ENCODE measurements around the gene ZNRF3. TPM values are rescaled to one million over a fixed set of nuclear protein-coding genes. Genes with fewer than 3 reads are reported as not detected.

ZNRF3 gene
- polyA plus RNA-seq, 2 donors = 1.6 to 2.8 TPM

DNA sequence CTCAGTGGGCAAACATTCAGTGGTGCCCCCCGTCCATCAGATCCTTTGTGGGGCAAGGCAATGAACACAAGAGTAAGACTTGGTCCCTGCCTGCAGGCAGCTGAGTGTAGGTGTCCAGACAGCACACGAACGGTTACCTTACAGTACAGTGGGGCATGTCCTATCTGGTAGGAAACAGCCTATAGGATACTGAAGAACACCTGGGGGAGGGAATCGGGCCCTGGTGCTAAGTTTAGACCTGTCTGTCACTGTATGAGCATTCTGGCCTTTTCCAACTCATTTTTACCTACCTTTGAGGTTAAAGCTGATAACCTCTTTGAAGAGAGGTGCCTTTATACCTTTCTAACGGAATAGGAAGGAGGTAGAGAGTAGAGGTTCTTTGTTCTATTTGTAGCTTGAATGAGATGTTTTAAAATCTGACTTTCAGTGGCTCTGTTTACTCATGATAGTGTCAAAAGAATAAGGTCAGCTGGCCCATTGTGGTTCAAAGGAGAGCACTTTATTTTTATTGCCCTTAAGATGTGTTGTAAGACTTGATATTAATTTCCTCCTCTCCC is 8.9 kb downstream of the ZNRF3 start:
- Histone ChIP-seq H3K27ac (ENCODE audit: low read depth in 2 of 2, low read length in 1 of 2) (no peak overlapping the region), H3K9me3 (ENCODE audit: control insufficient read depth in 2 of 2, insufficient read depth in 1 of 2, low read depth in 1 of 2, low read length in 1 of 2) (no peaks in the 10 kb centered on the region), H3K27me3 (ENCODE audit: control insufficient read depth in 1 of 2, insufficient read depth in 2 of 2, low read length in 2 of 2) (no peaks in the 10 kb centered on the region), H3K4me1 (ENCODE audit: control insufficient read depth in 2 of 2, insufficient read depth in 2 of 2, low read length in 1 of 2) (peaks cover 0 to 8% of the 10 kb centered on the region in 2 donors), H3K4me3 (ENCODE audit: low read depth in 1 of 2, low read length in 2 of 2) (no peak overlapping the region), H3K36me3 (ENCODE audit: control insufficient read depth in 2 of 2, insufficient read depth in 2 of 2, low read length in 1 of 2) (peaks cover 0 to 2% of the 10 kb centered on the region in 2 donors)
- 41 to 55% methylated on average over 5 of the region's 5 CpGs for WGBS, 2 donors

DNA sequence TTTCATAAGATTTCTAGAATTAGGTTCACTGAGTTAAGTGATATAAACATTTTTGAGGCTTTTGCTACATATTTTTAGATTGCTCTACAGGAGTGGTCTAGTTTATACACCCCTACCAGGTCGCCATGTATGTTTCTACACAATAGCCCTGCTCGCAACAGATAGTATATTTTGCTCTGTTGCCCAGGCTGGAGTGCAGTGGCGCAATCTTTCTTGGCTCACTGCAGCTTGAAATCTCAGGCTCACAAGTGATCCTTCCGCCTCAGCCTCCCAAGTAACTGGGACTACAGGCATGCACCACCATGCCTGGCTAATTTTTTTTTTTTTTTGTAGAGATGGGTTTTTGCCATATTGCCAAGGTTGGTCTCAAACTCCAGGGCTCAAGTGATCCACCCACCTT is 10.4 kb downstream of the ZNRF3 start:
- no peaks in the 10 kb centered on the region for H3K27me3 ChIP-seq (ENCODE audit: control insufficient read depth in 1 of 2, insufficient read depth in 2 of 2, low read length in 2 of 2)
- H3K27ac ChIP-seq (ENCODE audit: low read depth in 2 of 2, low read length in 1 of 2) = peak overlapping the region; percentile 55 to 73
- peaks cover 0 to 2% of the 10 kb centered on the region in 2 donors for H3K36me3 ChIP-seq (ENCODE audit: control insufficient read depth in 2 of 2, insufficient read depth in 2 of 2, low read length in 1 of 2)
- 81 to 84% methylated on average over 4 of the region's 4 CpGs for WGBS, 2 donors
- no peak overlapping the region for H3K4me3 ChIP-seq (ENCODE audit: low read depth in 1 of 2, low read length in 2 of 2)
- no peaks in the 10 kb centered on the region for H3K9me3 ChIP-seq (ENCODE audit: control insufficient read depth in 2 of 2, insufficient read depth in 1 of 2, low read depth in 1 of 2, low read length in 1 of 2)
- H3K4me1 ChIP-seq (ENCODE audit: control insufficient read depth in 2 of 2, insufficient read depth in 2 of 2, low read length in 1 of 2) = peaks cover 0 to 8% of the 10 kb centered on the region in 2 donors

DNA sequence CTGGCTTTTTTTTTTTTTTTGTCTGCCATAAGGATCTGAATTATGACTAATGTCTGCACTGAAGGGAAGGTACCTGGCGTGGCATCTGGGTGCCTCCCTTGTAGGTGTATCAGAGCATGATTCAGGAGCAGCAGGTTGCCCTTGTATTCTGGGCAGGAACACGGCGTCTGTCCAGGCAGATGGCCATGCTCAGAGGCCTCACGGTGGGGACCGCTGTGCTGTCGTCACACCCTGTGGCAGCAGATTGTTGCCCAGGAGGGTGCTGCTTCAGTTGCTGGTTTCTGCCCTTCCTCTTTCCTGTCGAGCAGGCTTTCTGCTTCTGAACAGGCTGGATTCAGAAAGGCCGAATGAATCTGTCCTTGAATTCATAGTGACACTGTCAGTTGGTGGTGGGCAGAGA is 11.0 kb downstream of the ZNRF3 start:
- 39 to 41% methylated on average over 8 of the region's 8 CpGs for WGBS, 2 donors
- peak overlapping the region; percentile 45 to 66 for H3K27ac ChIP-seq (ENCODE audit: low read depth in 2 of 2, low read length in 1 of 2)
- peaks cover 0 to 8% of the 10 kb centered on the region in 2 donors for H3K4me1 ChIP-seq (ENCODE audit: control insufficient read depth in 2 of 2, insufficient read depth in 2 of 2, low read length in 1 of 2)
- no peaks in the 10 kb centered on the region for H3K9me3 ChIP-seq (ENCODE audit: control insufficient read depth in 2 of 2, insufficient read depth in 1 of 2, low read depth in 1 of 2, low read length in 1 of 2)
- H3K4me3 ChIP-seq (ENCODE audit: low read depth in 1 of 2, low read length in 2 of 2) = no peak overlapping the region
- peaks cover 0 to 2% of the 10 kb centered on the region in 2 donors for H3K36me3 ChIP-seq (ENCODE audit: control insufficient read depth in 2 of 2, insufficient read depth in 2 of 2, low read length in 1 of 2)
- H3K27me3 ChIP-seq (ENCODE audit: control insufficient read depth in 1 of 2, insufficient read depth in 2 of 2, low read length in 2 of 2) = no peaks in the 10 kb centered on the region

DNA sequence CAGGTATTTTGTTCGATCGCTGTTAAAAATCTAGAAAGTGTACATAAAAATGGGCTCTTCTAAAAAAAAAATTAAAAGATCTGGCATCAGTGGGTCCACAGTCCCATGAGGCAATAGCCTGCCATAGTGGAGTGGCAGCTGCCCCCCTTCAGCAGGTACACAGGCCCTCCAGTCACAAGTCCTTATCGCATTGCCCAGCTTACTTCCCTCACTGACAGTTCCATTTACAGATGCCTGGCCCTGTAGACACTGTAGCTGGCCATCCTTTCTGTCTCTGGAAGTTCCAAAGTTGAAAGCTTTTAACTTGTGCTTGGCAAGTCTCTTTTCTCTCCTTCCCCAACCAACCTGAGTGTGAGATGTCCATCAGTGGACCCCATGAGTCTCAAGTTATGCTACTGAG is 11.4 kb downstream of the ZNRF3 start:
- Histone ChIP-seq H3K36me3 (ENCODE audit: control insufficient read depth in 2 of 2, insufficient read depth in 2 of 2, low read length in 1 of 2) (peaks cover 0 to 2% of the 10 kb centered on the region in 2 donors), H3K27ac (ENCODE audit: low read depth in 2 of 2, low read length in 1 of 2) (peak overlapping the region; percentile 45 to 66), H3K4me3 (ENCODE audit: low read depth in 1 of 2, low read length in 2 of 2) (no peak overlapping the region), H3K27me3 (ENCODE audit: control insufficient read depth in 1 of 2, insufficient read depth in 2 of 2, low read length in 2 of 2) (no peaks in the 10 kb centered on the region), H3K9me3 (ENCODE audit: control insufficient read depth in 2 of 2, insufficient read depth in 1 of 2, low read depth in 1 of 2, low read length in 1 of 2) (no peaks in the 10 kb centered on the region), H3K4me1 (ENCODE audit: control insufficient read depth in 2 of 2, insufficient read depth in 2 of 2, low read length in 1 of 2) (peaks cover 0 to 8% of the 10 kb centered on the region in 2 donors)
- 73 to 91% methylated on average over 3 of the region's 3 CpGs for WGBS, 2 donors

DNA sequence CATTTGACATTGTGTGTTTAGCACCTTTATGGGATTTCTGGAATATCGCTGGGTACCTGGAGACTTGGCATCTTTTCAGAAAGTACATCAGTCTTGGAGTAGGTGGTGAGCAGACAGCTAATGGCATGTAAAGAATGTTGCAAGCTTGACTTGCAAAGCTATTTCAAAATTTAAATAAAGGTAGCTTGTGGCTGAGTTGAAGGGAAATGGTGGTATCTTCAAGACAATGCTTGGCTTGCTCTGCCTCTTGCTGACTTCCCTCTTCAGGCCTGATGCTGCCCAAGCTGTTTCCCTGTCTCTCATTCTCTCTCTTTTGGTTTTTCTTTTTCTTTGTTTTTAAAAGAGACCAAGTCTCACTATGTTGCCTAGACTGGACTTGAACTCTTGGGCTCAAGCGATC is 13.2 kb downstream of the ZNRF3 start:
- no peak overlapping the region for H3K27ac ChIP-seq (ENCODE audit: low read depth in 2 of 2, low read length in 1 of 2)
- 84 to 85% methylated on average over 2 of the region's 2 CpGs for WGBS, 2 donors
- no peak overlapping the region for H3K4me3 ChIP-seq (ENCODE audit: low read depth in 1 of 2, low read length in 2 of 2)
- H3K4me1 ChIP-seq (ENCODE audit: control insufficient read depth in 2 of 2, insufficient read depth in 2 of 2, low read length in 1 of 2) = peaks cover 0 to 12% of the 10 kb centered on the region in 2 donors
- H3K27me3 ChIP-seq (ENCODE audit: control insufficient read depth in 1 of 2, insufficient read depth in 2 of 2, low read length in 2 of 2) = no peaks in the 10 kb centered on the region
- H3K9me3 ChIP-seq (ENCODE audit: control insufficient read depth in 2 of 2, insufficient read depth in 1 of 2, low read depth in 1 of 2, low read length in 1 of 2) = no peaks in the 10 kb centered on the region
- H3K36me3 ChIP-seq (ENCODE audit: control insufficient read depth in 2 of 2, insufficient read depth in 2 of 2, low read length in 1 of 2) = peaks cover 0 to 2% of the 10 kb centered on the region in 2 donors

DNA sequence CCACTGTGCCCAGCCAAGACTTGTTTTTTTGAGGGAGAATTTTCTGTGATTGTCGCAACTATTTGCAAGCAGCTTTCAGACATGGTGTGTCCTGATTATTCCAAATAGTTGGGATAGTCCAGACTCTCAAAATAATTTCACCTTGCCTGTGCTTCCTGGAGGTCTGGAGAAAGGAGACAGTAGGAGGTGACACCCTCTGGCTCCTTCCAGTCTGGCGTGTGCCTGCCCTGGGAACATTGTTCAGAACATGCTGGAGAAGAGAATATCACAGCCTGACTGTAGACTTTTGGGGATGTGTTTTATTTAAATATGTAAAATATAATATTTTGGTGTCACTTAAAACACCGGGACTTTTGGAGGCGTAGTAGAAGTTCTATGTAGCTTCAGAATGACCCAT is 14.9 kb downstream of the ZNRF3 start:
- Histone ChIP-seq H3K27ac (ENCODE audit: low read depth in 2 of 2, low read length in 1 of 2) (no peak overlapping the region), H3K4me1 (ENCODE audit: control insufficient read depth in 2 of 2, insufficient read depth in 2 of 2, low read length in 1 of 2) (peaks cover 4 to 12% of the 10 kb centered on the region in 2 donors), H3K4me3 (ENCODE audit: low read depth in 1 of 2, low read length in 2 of 2) (no peak overlapping the region), H3K27me3 (ENCODE audit: control insufficient read depth in 1 of 2, insufficient read depth in 2 of 2, low read length in 2 of 2) (no peaks in the 10 kb centered on the region), H3K9me3 (ENCODE audit: control insufficient read depth in 2 of 2, insufficient read depth in 1 of 2, low read depth in 1 of 2, low read length in 1 of 2) (no peaks in the 10 kb centered on the region), H3K36me3 (ENCODE audit: control insufficient read depth in 2 of 2, insufficient read depth in 2 of 2, low read length in 1 of 2) (peaks cover 0 to 2% of the 10 kb centered on the region in 2 donors)
- WGBS, 2 donors = 76 to 88% methylated on average over 4 of the region's 4 CpGs

DNA sequence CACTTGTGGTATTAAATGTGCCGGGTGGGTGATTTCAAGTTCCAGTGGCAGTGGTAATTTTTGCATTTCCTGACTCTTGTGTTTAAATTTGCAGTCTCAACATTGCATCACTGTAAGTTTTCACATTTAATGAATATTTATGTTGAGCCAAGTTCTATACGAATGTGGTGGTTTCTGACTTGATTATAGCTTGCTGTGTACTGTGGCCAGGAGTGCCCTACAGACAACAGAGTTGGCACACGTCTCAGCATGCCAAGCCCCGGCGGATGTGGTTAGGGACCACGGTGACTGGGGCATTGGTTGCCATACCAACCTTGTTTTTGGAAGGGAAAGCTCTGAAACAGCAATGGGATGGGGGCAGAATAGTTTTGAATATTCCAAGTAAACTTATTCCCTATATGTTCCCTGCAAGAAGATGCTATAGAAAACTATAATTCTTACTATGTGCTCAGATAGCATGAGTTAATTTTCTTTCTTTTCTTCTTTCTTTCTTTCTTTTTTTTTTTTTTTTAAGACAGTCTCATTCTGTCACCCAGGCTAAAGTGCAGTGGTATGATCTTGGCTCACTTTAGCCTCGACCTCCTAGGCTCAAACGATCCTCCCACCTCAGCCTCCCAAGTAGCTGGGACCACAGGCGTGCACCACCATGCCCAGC is 16.0 kb downstream of the ZNRF3 start:
- H3K27me3 ChIP-seq (ENCODE audit: control insufficient read depth in 1 of 2, insufficient read depth in 2 of 2, low read length in 2 of 2) = no peaks in the 10 kb centered on the region
- H3K4me3 ChIP-seq (ENCODE audit: low read depth in 1 of 2, low read length in 2 of 2) = no peak overlapping the region
- peaks cover 4 to 12% of the 10 kb centered on the region in 2 donors for H3K4me1 ChIP-seq (ENCODE audit: control insufficient read depth in 2 of 2, insufficient read depth in 2 of 2, low read length in 1 of 2)
- H3K27ac ChIP-seq (ENCODE audit: low read depth in 2 of 2, low read length in 1 of 2) = no peak overlapping the region
- peaks cover 0 to 2% of the 10 kb centered on the region in 2 donors for H3K36me3 ChIP-seq (ENCODE audit: control insufficient read depth in 2 of 2, insufficient read depth in 2 of 2, low read length in 1 of 2)
- H3K9me3 ChIP-seq (ENCODE audit: control insufficient read depth in 2 of 2, insufficient read depth in 1 of 2, low read depth in 1 of 2, low read length in 1 of 2) = no peaks in the 10 kb centered on the region
- 40 to 58% methylated on average over 9 of the region's 9 CpGs for WGBS, 2 donors

DNA sequence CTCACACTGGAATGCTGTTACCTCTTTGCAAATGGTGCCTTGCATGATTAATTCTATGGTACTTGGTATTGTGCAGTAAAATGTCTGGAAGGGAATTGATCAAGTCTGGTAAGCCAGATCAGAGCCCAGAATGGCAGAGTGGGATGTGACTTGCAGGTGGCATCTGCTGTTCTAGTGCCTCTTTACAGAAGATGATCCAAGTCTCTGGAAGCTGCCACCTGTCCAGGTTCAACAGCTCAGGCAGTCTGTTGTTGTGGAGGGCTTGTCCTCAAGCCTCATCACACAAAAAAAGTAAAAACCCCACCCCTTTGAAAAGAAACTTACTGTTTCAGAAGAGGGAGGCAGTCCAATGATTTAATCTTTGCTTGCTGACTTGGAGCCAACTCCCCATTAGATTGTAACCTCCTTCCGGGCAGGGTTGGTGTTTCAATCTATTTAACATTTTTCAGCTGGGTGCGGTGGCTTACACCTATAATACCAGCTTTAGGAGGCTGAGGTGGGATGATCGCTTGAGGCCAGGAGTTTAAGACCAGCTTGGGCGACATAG is 17.1 kb downstream of the ZNRF3 start:
- Histone ChIP-seq H3K4me1 (ENCODE audit: control insufficient read depth in 2 of 2, insufficient read depth in 2 of 2, low read length in 1 of 2) (peaks cover 4 to 8% of the 10 kb centered on the region in 2 donors), H3K27ac (ENCODE audit: low read depth in 2 of 2, low read length in 1 of 2) (no peak overlapping the region), H3K36me3 (ENCODE audit: control insufficient read depth in 2 of 2, insufficient read depth in 2 of 2, low read length in 1 of 2) (no peaks in the 10 kb centered on the region), H3K27me3 (ENCODE audit: control insufficient read depth in 1 of 2, insufficient read depth in 2 of 2, low read length in 2 of 2) (no peaks in the 10 kb centered on the region), H3K9me3 (ENCODE audit: control insufficient read depth in 2 of 2, insufficient read depth in 1 of 2, low read depth in 1 of 2, low read length in 1 of 2) (no peaks in the 10 kb centered on the region), H3K4me3 (ENCODE audit: low read depth in 1 of 2, low read length in 2 of 2) (no peak overlapping the region)
- 75 to 84% methylated on average over 4 of the region's 4 CpGs for WGBS, 2 donors

DNA sequence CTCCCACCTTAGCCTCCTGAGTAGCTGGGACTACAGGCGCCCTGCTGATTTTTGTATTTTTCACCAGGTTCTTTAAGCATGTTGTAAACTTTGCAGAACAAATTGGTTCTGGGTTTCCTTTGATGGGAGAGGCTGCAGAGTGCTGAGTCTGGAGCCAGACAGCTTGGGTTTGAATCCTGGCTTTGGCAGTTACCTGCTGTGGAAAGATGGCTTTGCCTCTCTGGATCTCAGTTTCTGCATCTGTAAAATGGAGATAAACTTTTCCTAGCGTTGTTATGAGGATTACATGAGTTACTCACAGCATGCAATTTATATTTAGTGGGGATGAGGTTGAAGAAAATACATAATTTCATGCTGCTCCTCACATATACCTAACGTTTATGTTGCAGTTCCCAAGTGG is 19.1 kb downstream of the ZNRF3 start:
- H3K27ac ChIP-seq (ENCODE audit: low read depth in 2 of 2, low read length in 1 of 2) = no peak overlapping the region
- no peaks in the 10 kb centered on the region for H3K27me3 ChIP-seq (ENCODE audit: control insufficient read depth in 1 of 2, insufficient read depth in 2 of 2, low read length in 2 of 2)
- H3K36me3 ChIP-seq (ENCODE audit: control insufficient read depth in 2 of 2, insufficient read depth in 2 of 2, low read length in 1 of 2) = no peaks in the 10 kb centered on the region
- peaks cover 4 to 8% of the 10 kb centered on the region in 2 donors for H3K4me1 ChIP-seq (ENCODE audit: control insufficient read depth in 2 of 2, insufficient read depth in 2 of 2, low read length in 1 of 2)
- H3K9me3 ChIP-seq (ENCODE audit: control insufficient read depth in 2 of 2, insufficient read depth in 1 of 2, low read depth in 1 of 2, low read length in 1 of 2) = no peaks in the 10 kb centered on the region
- 77 to 82% methylated on average over 3 of the region's 3 CpGs for WGBS, 2 donors
- no peak overlapping the region for H3K4me3 ChIP-seq (ENCODE audit: low read depth in 1 of 2, low read length in 2 of 2)

DNA sequence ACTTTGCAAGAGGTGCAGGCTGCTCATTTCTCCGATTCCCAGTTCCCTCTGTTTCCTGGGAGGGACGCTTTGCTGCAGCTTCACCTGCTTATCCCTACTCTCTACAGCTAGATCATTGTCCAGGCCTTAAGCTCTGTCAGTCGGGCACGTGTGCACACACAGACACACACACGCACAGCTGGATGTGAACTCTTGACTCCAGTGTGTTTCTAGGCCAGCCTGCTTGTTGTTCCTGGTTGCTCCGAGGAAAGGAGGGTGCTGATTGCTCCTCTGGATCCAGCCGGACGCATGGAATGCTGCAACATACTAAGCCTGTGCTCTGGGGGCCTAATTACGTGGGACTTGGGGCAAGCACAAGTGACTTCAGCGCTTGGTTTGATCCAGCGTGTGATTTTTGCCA is 19.7 kb downstream of the ZNRF3 start:
- no peaks in the 10 kb centered on the region for H3K27me3 ChIP-seq (ENCODE audit: control insufficient read depth in 1 of 2, insufficient read depth in 2 of 2, low read length in 2 of 2)
- H3K36me3 ChIP-seq (ENCODE audit: control insufficient read depth in 2 of 2, insufficient read depth in 2 of 2, low read length in 1 of 2) = no peaks in the 10 kb centered on the region
- H3K27ac ChIP-seq (ENCODE audit: low read depth in 2 of 2, low read length in 1 of 2) = peak overlapping the region; percentile 44 to 74
- 40 to 48% methylated on average over 11 of the region's 11 CpGs for WGBS, 2 donors
- no peaks in the 10 kb centered on the region for H3K9me3 ChIP-seq (ENCODE audit: control insufficient read depth in 2 of 2, insufficient read depth in 1 of 2, low read depth in 1 of 2, low read length in 1 of 2)
- H3K4me3 ChIP-seq (ENCODE audit: low read depth in 1 of 2, low read length in 2 of 2) = no peak overlapping the region
- peaks cover 4 to 8% of the 10 kb centered on the region in 2 donors for H3K4me1 ChIP-seq (ENCODE audit: control insufficient read depth in 2 of 2, insufficient read depth in 2 of 2, low read length in 1 of 2)

Measured in esophagus (tissue), 2 donors.